ENCODE measurements around the gene POP4. TPM values are rescaled to one million over a fixed set of nuclear protein-coding genes. Genes with fewer than 3 reads are reported as not detected.

The POP4 gene
- total and polyA plus RNA-seq, 2 of the 8 experiments (the other 6 are each of a cell fraction or from before 2014, with no cell fraction given): 29.1 to 41.5 TPM

GRCh38 chr19:29639086-29639485 lies 33.0 kb downstream of the POP4 start (continued):
- no peak for TF ChIP-seq CHD7 (IDR thresholded peaks at IDR 0.05; ENCODE audit: insufficient replicate concordance, low read length)
- TF ChIP-seq EGR1 (IDR thresholded peaks at IDR 0.05; ENCODE audit: borderline replicate concordance, low read depth, low read length): no peak
- TF ChIP-seq TAF1 (IDR thresholded peaks at IDR 0.05; ENCODE audit: low read depth, low read length): no peak
- TF ChIP-seq SP2 (IDR thresholded peaks at IDR 0.05; ENCODE audit: low read length): no peak
- no peak for TF ChIP-seq BACH1 (IDR thresholded peaks at IDR 0.05; ENCODE audit: low read length)
- no peak for TF ChIP-seq POLR2AphosphoS5 (IDR thresholded peaks at IDR 0.05; ENCODE audit: low read depth, low read length)
- TF ChIP-seq EZH2 (IDR thresholded peaks at IDR 0.05; ENCODE audit: low read depth, low read length, severe bottlenecking): no peak
- no peak for TF ChIP-seq NANOG (IDR thresholded peaks at IDR 0.05; ENCODE audit: insufficient read depth, low read depth, low read length, poor library complexity, severe bottlenecking)
- no peak for TF ChIP-seq CHD2 (IDR thresholded peaks at IDR 0.05; ENCODE audit: low read length)
- no peak for TF ChIP-seq HDAC2 (IDR thresholded peaks at IDR 0.05; ENCODE audit: borderline replicate concordance in 1 of 2, low read depth in 2 of 2, low read length in 2 of 2)
- no peak for TF ChIP-seq POLR2A (IDR thresholded peaks at IDR 0.05; ENCODE audit: control extremely low read depth in 1 of 2, low read depth in 2 of 2, low read length in 2 of 2)
- TF ChIP-seq TEAD4 (IDR thresholded peaks at IDR 0.05; ENCODE audit: low read depth, low read length): no peak
- TF ChIP-seq RFX5 (IDR thresholded peaks at IDR 0.05; ENCODE audit: borderline replicate concordance, low read depth, low read length): no peak
